BJ (cell line): ENCODE results near the gene TMPRSS4. TPM values are rescaled to one million over a fixed set of nuclear protein-coding genes. Genes with fewer than 3 reads are reported as not detected.

Experiments used
- CTCF ChIA-PET: fragments of 350-600 bp; formaldehyde crosslinking; extraction: SDS; loops from one replicate; lab custom pipeline; 2021; ENCODE audit warnings: antibody characterized with exemption, inconsistent platforms; lab: Yijun Ruan, JAX
- POLR2A ChIA-PET: fragments of 300-600 bp; sonication (Branson Sonifier 250); formaldehyde crosslinking; extraction: SDS; loops from one replicate; lab custom pipeline; 2021; ENCODE audit warnings: antibody characterized with exemption; lab: Charles Lee
- DNase-seq: peaks from one replicate; pipeline ENCODE4 v3.0.0-alpha.2; 2011; ENCODE audit warnings: low read depth
- H3K27me3 ChIP-seq: 2 replicates; pipeline ENCODE4 v1.6.0; 2011; ENCODE audit warnings: low read length; ENCODE audit not compliant: control insufficient read depth, insufficient read depth
- H3K36me3 ChIP-seq: 2 replicates; pipeline ENCODE4 v1.5.1; 2011; ENCODE audit warnings: low read length; ENCODE audit not compliant: control insufficient read depth, insufficient read depth
- H3K4me3 ChIP-seq: 2 replicates; pipeline ENCODE4 v1.5.1; 2011; ENCODE audit warnings: low read depth, mild to moderate bottlenecking, control low read depth, low read length
- CTCF ChIP-seq: IDR thresholded peaks from 2 replicates; pipeline ENCODE4 v1.5.1; 2011; ENCODE audit warnings: low read depth, mild to moderate bottlenecking, control low read depth, inconsistent platforms, low read length, moderate library complexity; ENCODE audit not compliant: insufficient read depth
- polyA plus RNA-seq: library from polyadenylated mRNA; depleted of rRNA; stranded (reverse); fragments of >200 nt; gene quantifications from 2 replicates; pipeline ENCODE4 v1.2.3, GENCODE V29; 2011

The TMPRSS4 gene
- polyA plus RNA-seq, 1 experiment: not detected

- no peak for DNase-seq
- H3K4me3 ChIP-seq: no peak overlapping the region
- ChIA-PET CTCF (interaction anchor here (1.0 to 8.3 kb wide), 3 partner anchors 10 to 22 kb away, joined by 3 to 161 read pairs (median 4); partner anchors contain the start of gene SCN2B), POLR2A (no interaction called here)
- peaks cover 4% of the 10 kb centered on the region; the same call in 1 of the 2 replicates for H3K27me3 ChIP-seq
- no peak for TF ChIP-seq CTCF
- H3K36me3 ChIP-seq: no peaks in the 10 kb centered on the region
Measured at GRCh38 chr11:118166641-118167040, 89.8 kb downstream of the TMPRSS4 start.

- Histone ChIP-seq H3K36me3 (no peaks in the 10 kb centered on the region), H3K27me3 (peaks cover 7% of the 10 kb centered on the region; the same call in 1 of the 2 replicates), H3K4me3 (no peak overlapping the region)
- CTCF ChIA-PET: interaction anchor here (0.6 to 8.3 kb wide), 3 partner anchors 14 to 315 kb away, joined by 3 to 161 read pairs (median 4); no protein-coding TSS in a partner anchor
- TF ChIP-seq CTCF: no peak
- POLR2A ChIA-PET: no interaction called here
- no peak for DNase-seq
Measured at GRCh38 chr11:118167253-118167652, 90.4 kb downstream of the TMPRSS4 start.

- DNase-seq: no peak
- no peak overlapping the region for H3K4me3 ChIP-seq
- ChIA-PET CTCF (interaction anchor here (0.6 to 8.3 kb wide), 3 partner anchors 23 to 314 kb away, joined by 3 to 161 read pairs (median 3); no protein-coding TSS in a partner anchor), POLR2A (no interaction called here)
- H3K36me3 ChIP-seq: no peaks in the 10 kb centered on the region
- H3K27me3 ChIP-seq: peaks cover 5% of the 10 kb centered on the region; the same call in 1 of the 2 replicates
- no peak for TF ChIP-seq CTCF
Measured at GRCh38 chr11:118167906-118168305, 91.0 kb downstream of the TMPRSS4 start.

DNA sequence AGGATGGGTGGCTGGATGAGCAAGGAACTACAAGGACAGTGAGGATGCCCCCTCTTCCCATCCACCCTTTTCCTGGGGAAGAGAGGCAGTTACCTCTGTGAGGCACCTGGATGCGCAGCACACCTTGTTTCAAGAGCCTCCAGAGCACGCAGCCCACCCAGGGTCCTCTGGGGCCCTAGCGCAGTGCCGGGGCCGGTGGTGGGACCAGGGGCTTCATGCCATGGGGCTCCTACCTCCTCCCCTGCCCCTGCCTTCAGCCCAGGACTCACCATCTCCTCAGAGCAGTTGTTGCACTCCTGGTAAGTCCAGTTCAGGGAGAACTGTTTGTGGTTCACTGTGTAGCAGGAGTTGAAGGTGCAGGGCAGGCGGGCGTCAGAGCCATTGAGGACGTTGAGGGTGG is 91.4 kb downstream of the TMPRSS4 start:
- CTCF ChIA-PET: interaction anchor here (0.8 to 8.3 kb wide), 4 partner anchors 13 to 138 kb away, joined by 3 to 161 read pairs (median 3); no protein-coding TSS in a partner anchor
- H3K27me3 ChIP-seq: peaks cover 5% of the 10 kb centered on the region; the same call in 1 of the 2 replicates

GRCh38 chr11:118168751-118169150 is 91.9 kb downstream of the TMPRSS4 start:
- Histone ChIP-seq H3K36me3 (no peaks in the 10 kb centered on the region), H3K4me3 (no peak overlapping the region), H3K27me3 (peaks cover 5% of the 10 kb centered on the region; the same call in 1 of the 2 replicates)
- no peak for DNase-seq
- POLR2A ChIA-PET: no interaction called here
- CTCF ChIA-PET: interaction anchor here (0.8 to 8.3 kb wide), 3 partner anchors 13 to 137 kb away, joined by 3 to 161 read pairs (median 3); no protein-coding TSS in a partner anchor
- no peak for TF ChIP-seq CTCF

More for the DNA sequence above, 91.4 kb downstream of the TMPRSS4 start:
- DNase-seq: no peak
- no peak for TF ChIP-seq CTCF
- POLR2A ChIA-PET: no interaction called here
- Histone ChIP-seq H3K4me3 (no peak overlapping the region), H3K36me3 (no peaks in the 10 kb centered on the region)
